ENCODE measurements around the gene ASB10. TPM values are rescaled to one million over a fixed set of nuclear protein-coding genes. Genes with fewer than 3 reads are reported as not detected.

Gene ASB10
- total and polyA plus RNA-seq, 2 of the 8 experiments (the other 6 are each of a cell fraction or from before 2014, with no cell fraction given) = not detected

DNA sequence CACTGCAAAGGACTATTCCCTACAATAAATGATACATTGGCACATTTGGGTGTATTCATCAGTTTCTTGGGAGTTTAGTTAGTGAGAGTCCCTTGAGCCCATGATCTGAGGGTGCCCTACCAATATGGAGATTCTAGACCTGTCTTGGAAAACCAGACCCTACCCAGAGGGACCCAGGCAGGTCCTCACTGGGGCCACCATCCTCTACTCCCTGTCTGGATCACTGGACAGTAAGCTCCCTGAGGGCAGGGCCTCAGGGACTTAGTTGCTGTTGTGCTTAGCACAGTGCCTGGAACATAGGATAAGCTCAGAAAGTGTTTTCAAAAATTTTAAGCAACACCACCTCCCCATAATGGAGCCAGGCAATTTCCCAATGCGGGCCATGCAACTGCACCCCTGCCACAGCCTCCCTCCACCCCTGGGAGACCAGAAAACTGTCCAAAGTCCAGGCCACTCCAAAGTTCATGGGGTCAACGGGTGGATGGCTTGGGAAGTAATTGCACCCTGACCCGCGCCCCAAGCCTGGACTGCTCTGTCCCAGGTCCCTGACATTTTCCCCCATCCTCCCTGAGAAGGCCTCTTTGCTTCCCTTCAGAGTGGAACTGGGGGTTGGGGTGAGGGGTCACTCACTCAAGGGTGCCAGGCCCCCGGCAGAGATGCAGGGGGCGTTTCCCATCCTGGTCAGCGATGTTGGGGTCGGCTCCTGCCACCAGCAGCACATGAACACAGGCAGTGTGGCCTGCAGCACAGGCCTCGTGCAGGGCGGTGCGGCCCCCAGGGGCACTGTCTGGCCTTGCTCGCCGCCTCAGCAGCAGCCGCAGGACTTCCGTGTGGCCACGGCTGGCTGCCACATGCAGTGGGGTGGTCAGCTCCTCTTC, 1.0 kb downstream of the ASB10 start (continued):
- TF ChIP-seq POU5F1 (IDR thresholded peaks at IDR 0.05; ENCODE audit: low read depth, low read length) (no peak), NANOG (IDR thresholded peaks at IDR 0.05; ENCODE audit: insufficient read depth, low read depth, low read length, poor library complexity, severe bottlenecking) (no peak), E2F6 (IDR thresholded peaks at IDR 0.05) (no peak), CHD1 (IDR thresholded peaks at IDR 0.05; ENCODE audit: low read depth, low read length) (no peak), ASH2L (IDR thresholded peaks at IDR 0.05; ENCODE audit: low read length) (no peak), YY1 (IDR thresholded peaks at IDR 0.05; ENCODE audit: low read depth, low read length) (no peak), SIN3A (conservative IDR thresholded peaks at IDR 0.05 in 1 of 2, IDR thresholded peaks at IDR 0.05 in 1 of 2; ENCODE audit: low read depth in 1 of 2, low read length in 2 of 2) (no peak), POLR2AphosphoS5 (IDR thresholded peaks at IDR 0.05; ENCODE audit: low read depth, low read length) (no peak)
